NB4 (cell line): ENCODE measurements around the gene LMBRD1.
A peak's percentile ranks its signal among the peaks of the same experiment; 100 is the strongest.
"Not testable (repeated sequence)": the region's sequence is repeated elsewhere in the genome, so short reads cannot be mapped to it uniquely, and the experiment has no call there.

ENCODE experiments used
- DNase-seq: peaks from one replicate; pipeline ENCODE4 v3.0.0; 2010; ENCODE audit warnings: low read depth
- H3K4me3 ChIP-seq: one replicate; pipeline ENCODE4 v1.5.1; 2011; ENCODE audit warnings: mild to moderate bottlenecking, low read depth, low read length, moderate library complexity
- MYC ChIP-seq: IDR thresholded peaks from 2 replicates; pipeline ENCODE4 v1.6.1; 2011; ENCODE audit warnings: low read depth, low read length
- POLR2A ChIP-seq: IDR thresholded peaks from 2 replicates; pipeline ENCODE4 v1.6.1; 2011; ENCODE audit warnings: mild to moderate bottlenecking; ENCODE audit not compliant: insufficient read length; ENCODE audit errors: extremely low read depth
- TF ChIP-seq, protein P1 (sequence below): IDR thresholded peaks from one replicate; pipeline ENCODE4 v1.5.1; 2012; ENCODE audit warnings: low read depth, low read length
- TF ChIP-seq, protein P2 (sequence below): IDR thresholded peaks from 2 replicates; pipeline ENCODE4 v1.6.1; 2011; ENCODE audit warnings: low read depth, low read length

Gene LMBRD1

DNA sequence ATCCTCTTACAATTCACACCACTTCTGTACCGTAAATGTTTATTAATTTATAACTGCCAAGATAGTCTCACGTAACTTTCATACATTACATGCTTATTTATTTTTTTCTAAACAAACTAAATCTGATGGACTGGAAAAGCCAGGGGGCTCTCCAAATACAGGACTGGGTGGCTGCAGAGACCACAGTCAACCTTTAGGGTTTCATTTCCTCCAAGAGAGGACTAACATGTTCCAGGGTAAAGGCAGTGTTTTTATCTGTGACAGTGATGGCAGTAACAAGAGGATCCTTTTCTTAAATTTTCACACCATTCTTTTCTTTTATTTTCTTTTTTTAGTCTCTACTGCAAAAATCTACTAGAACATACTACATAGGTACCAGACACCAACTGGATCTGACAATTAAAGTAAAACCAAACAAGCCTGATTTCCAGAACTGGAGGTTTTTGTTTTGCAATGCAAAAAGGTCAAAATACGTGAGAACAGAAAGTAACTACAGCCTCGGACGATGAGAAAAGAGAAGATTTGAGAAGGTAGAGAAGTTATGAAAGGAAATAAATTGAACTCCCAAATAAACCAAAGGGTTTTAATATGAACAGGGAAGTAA is 1.2 kb downstream of the LMBRD1 start:
- TF ChIP-seq, protein P1, sequence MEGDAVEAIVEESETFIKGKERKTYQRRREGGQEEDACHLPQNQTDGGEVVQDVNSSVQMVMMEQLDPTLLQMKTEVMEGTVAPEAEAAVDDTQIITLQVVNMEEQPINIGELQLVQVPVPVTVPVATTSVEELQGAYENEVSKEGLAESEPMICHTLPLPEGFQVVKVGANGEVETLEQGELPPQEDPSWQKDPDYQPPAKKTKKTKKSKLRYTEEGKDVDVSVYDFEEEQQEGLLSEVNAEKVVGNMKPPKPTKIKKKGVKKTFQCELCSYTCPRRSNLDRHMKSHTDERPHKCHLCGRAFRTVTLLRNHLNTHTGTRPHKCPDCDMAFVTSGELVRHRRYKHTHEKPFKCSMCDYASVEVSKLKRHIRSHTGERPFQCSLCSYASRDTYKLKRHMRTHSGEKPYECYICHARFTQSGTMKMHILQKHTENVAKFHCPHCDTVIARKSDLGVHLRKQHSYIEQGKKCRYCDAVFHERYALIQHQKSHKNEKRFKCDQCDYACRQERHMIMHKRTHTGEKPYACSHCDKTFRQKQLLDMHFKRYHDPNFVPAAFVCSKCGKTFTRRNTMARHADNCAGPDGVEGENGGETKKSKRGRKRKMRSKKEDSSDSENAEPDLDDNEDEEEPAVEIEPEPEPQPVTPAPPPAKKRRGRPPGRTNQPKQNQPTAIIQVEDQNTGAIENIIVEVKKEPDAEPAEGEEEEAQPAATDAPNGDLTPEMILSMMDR: no peak
- TF ChIP-seq, protein P2, sequence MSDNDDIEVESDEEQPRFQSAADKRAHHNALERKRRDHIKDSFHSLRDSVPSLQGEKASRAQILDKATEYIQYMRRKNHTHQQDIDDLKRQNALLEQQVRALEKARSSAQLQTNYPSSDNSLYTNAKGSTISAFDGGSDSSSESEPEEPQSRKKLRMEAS: no peak
- TF ChIP-seq POLR2A (no peak), MYC (no peak)
- DNase-seq: peak; percentile 52

DNA sequence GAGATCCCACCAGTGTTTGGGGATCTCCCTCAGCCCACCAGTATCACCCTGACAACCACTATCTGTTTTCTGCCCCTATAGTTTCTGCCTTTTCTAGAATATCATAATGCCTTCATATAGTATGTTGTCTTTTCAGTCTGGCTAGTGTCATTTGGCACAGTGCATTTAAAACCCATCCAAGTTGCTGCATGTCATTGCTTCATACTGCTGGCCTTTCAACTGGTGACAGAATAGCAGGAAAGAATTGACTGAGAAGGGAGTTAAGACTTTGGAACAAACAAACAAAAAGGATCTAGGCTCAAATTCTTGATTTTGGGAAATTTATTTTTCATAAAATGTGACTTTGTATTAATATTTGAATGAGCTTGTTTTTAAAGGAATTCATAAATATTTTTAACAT is 4.5 kb downstream of the LMBRD1 start:
- DNase-seq: no peak
- TF ChIP-seq, protein P1: no peak
- TF ChIP-seq POLR2A: no peak
- no peak for TF ChIP-seq MYC
- TF ChIP-seq, protein P2: no peak
- no peak overlapping the region for H3K4me3 ChIP-seq

More for the DNA sequence above, 1.2 kb downstream of the LMBRD1 start:
- peak overlapping the region; percentile 89 for H3K4me3 ChIP-seq

DNA sequence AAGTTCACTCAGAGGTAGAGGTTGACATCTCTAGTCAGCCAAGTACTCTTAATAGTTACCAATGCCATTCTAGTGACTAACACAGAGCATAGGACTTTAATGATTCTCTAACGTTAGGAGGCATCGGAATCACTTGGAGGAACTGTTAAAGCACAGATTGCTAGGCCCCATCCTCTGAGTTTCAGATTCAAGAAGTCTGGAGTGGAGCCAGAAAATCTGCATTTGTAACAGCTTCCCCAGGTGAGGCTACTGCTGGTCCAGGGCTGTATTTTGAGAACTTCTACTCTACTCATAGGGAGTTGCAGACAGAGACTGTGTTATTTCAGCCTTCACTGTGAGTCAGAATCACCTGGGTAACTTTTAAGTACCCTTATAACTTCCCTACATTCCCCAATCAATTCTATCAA is 5.7 kb downstream of the LMBRD1 start:
- H3K4me3 ChIP-seq: no peak overlapping the region
- no peak for DNase-seq
- TF ChIP-seq, protein P1: no peak
- TF ChIP-seq POLR2A (no peak), MYC (no peak)
- TF ChIP-seq, protein P2: no peak

DNA sequence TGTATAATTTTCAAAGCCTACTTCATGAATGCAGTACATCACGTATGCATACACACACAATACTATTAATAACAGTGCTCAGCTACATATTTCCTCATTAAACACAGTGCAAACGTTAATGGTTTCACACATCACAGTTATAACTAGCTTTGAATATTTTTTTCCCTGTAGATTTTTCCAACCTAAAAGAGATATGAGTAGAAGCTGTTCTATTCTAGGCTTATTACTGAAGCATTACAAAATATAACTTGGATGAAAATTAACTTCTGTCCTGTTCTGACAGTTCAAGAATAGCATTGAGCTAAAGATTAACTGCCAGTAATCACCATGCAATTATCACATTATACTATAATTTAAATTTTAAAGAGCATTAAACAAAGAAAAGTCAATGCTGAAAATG is 6.2 kb downstream of the LMBRD1 start:
- H3K4me3 ChIP-seq: no peak overlapping the region
- no peak for DNase-seq
- TF ChIP-seq, protein P2: no peak
- TF ChIP-seq, protein P1: no peak
- TF ChIP-seq POLR2A (no peak), MYC (no peak)

DNA sequence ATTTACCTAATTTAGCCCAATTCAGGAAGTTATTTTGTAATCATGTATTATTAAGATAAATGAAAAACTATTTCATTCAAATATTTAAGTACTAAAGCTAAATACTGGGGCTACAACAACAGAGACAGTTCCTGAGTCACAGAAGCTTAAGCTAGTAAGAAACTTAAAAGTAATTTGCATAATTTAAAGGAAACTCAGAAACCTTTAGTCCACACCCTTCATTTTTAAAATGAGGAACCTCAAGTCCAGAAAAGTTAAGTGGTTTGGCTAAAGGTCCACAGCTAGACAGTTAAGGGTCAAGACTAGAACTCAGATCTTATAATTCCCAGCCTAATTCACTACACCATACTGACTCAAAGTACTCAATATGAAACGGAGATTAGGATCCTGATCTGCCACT is 7.2 kb downstream of the LMBRD1 start:
- peak; percentile 16 for DNase-seq
- H3K4me3 ChIP-seq: no peak overlapping the region
- TF ChIP-seq, protein P2: no peak
- no peak for TF ChIP-seq POLR2A
- no peak for TF ChIP-seq MYC
- TF ChIP-seq, protein P1: no peak

DNA sequence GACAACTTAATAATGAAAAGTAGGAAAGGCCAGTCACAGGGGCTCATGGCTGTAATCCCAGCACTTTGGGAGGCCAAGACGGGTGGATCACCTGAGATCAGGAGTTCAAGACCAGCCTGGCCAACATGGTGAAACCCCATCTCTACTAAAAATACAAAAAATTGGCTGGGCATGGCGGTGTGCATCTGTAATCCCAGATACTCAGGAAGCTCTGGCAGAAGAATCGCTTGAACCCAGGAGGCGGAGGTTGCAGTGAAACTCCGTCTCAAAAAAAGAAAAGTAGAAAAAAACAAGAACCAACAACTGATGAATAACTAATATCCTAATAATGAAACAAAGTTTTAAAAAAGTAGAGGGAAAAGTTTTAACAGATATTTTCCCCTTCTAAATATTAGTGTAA is 9.4 kb downstream of the LMBRD1 start:
- H3K4me3 ChIP-seq, DNase-seq: not testable (repeated sequence)
